Measurements from ENCODE around the gene SH3RF3. TPM values are rescaled to one million over a fixed set of nuclear protein-coding genes. Genes with fewer than 3 reads are reported as not detected.

The SH3RF3 gene
- total RNA-seq, 1 donor from 2014 or later = 0.28 TPM

- Mint-ChIP-seq H3K9me3 (peaks cover 22% of the 10 kb centered on the region), H3K27ac (no peak overlapping the region), H3K4me3 (no peak overlapping the region), H3K36me3 (peaks cover 8% of the 10 kb centered on the region), H3K4me1 (peaks cover 38% of the 10 kb centered on the region), H3K27me3 (ENCODE audit: insufficient read depth, low read depth) (peaks cover 2% of the 10 kb centered on the region)
- Histone ChIP-seq H3K9ac (no peak overlapping the region), H3K9me3 (ENCODE audit: low read depth) (peaks cover 6% of the 10 kb centered on the region), H3K79me2 (ENCODE audit: low read depth) (no peaks in the 10 kb centered on the region), H3K36me3 (no peaks in the 10 kb centered on the region), H2AFZ (replicated peaks) (no peak overlapping the region), H4K20me1 (ENCODE audit: low read depth) (no peaks in the 10 kb centered on the region), H3K4me3 (no peak overlapping the region), H3K4me2 (no peak overlapping the region), H3K4me1 (no peaks in the 10 kb centered on the region), H3K27me3 (no peaks in the 10 kb centered on the region), H3F3A (ENCODE audit: low read depth) (no peaks in the 10 kb centered on the region), H3K27ac (no peak overlapping the region)
- no peak for TF ChIP-seq CTCF (IDR thresholded peaks at IDR 0.05)
- DNase-seq (ENCODE audit: low spot score) = no peak
Measured at GRCh38 chr2:109336296-109336695, 207.3 kb downstream of the SH3RF3 start.

- Mint-ChIP-seq H3K4me1 (peaks cover 44% of the 10 kb centered on the region), H3K36me3 (peaks cover 8% of the 10 kb centered on the region), H3K27me3 (ENCODE audit: insufficient read depth, low read depth) (peaks cover 2% of the 10 kb centered on the region), H3K27ac (no peak overlapping the region), H3K4me3 (no peak overlapping the region), H3K9me3 (peaks cover 22% of the 10 kb centered on the region)
- Histone ChIP-seq H2AFZ (replicated peaks) (no peak overlapping the region), H3K9ac (no peak overlapping the region), H3F3A (ENCODE audit: low read depth) (no peaks in the 10 kb centered on the region), H3K4me2 (no peak overlapping the region), H3K36me3 (no peaks in the 10 kb centered on the region), H3K4me3 (no peak overlapping the region), H3K79me2 (ENCODE audit: low read depth) (no peaks in the 10 kb centered on the region), H3K4me1 (peaks cover 2% of the 10 kb centered on the region), H3K9me3 (ENCODE audit: low read depth) (peaks cover 6% of the 10 kb centered on the region), H3K27ac (no peak overlapping the region), H4K20me1 (ENCODE audit: low read depth) (no peaks in the 10 kb centered on the region), H3K27me3 (no peaks in the 10 kb centered on the region)
- TF ChIP-seq EZH2 (IDR thresholded peaks at IDR 0.05) = no peak
- TF ChIP-seq CTCF (IDR thresholded peaks at IDR 0.05) = no peak
- no peak for TF ChIP-seq EZH2phosphoT487 (IDR thresholded peaks at IDR 0.05)
- DNase-seq (ENCODE audit: low spot score) = no peak
Measured at GRCh38 chr2:109337221-109337620, 208.2 kb downstream of the SH3RF3 start.

GRCh38 chr2:109339519-109339966 lies 210.5 kb downstream of the SH3RF3 start:
- Histone ChIP-seq H3K9me3 (ENCODE audit: low read depth) (peaks cover 6% of the 10 kb centered on the region), H3K4me3 (no peak overlapping the region), H3K36me3 (no peaks in the 10 kb centered on the region), H3K4me1 (peaks cover 15% of the 10 kb centered on the region), H3K27me3 (no peaks in the 10 kb centered on the region), H4K20me1 (ENCODE audit: low read depth) (no peaks in the 10 kb centered on the region), H2AFZ (replicated peaks) (no peak overlapping the region), H3K9ac (no peak overlapping the region), H3K27ac (no peak overlapping the region), H3K79me2 (ENCODE audit: low read depth) (no peaks in the 10 kb centered on the region), H3K4me2 (no peak overlapping the region), H3F3A (ENCODE audit: low read depth) (no peaks in the 10 kb centered on the region)
- no peak for TF ChIP-seq EZH2 (IDR thresholded peaks at IDR 0.05)
- TF ChIP-seq EZH2phosphoT487 (IDR thresholded peaks at IDR 0.05) = no peak
- no peak for TF ChIP-seq CTCF (IDR thresholded peaks at IDR 0.05)
- Mint-ChIP-seq H3K9me3 (peaks cover 22% of the 10 kb centered on the region), H3K4me1 (peaks cover 52% of the 10 kb centered on the region), H3K4me3 (no peak overlapping the region), H3K27me3 (ENCODE audit: insufficient read depth, low read depth) (peaks cover 4% of the 10 kb centered on the region), H3K27ac (no peak overlapping the region), H3K36me3 (peaks cover 8% of the 10 kb centered on the region)
- no peak for DNase-seq (ENCODE audit: low spot score)
